ENCODE data around the gene NUP214.

NUP214 gene

GRCh38 chr9:131125288-131126058 lies at the start of gene NUP214:
Gene NUP214, plus strand, starts transcription at chr9:131125586. Its CDS starts 119 bp downstream, at chr9:131125705.
- DNase-seq (ENCODE audit: low read depth in 3 of 3), result peak; percentile 100

- no peak for DNase-seq (ENCODE audit: low read depth in 3 of 3)
Observed at GRCh38 chr9:131076347-131077195, 48.8 kb upstream of the NUP214 start.

GRCh38 chr9:131078427-131079366 lies 46.7 kb upstream of the NUP214 start:
- DNase-seq (ENCODE audit: low read depth in 3 of 3), result no peak

- DNase-seq (ENCODE audit: low read depth in 3 of 3), result no peak
Observed at GRCh38 chr9:131080589-131080988, 44.8 kb upstream of the NUP214 start.

- no peak for DNase-seq (ENCODE audit: low read depth in 3 of 3)
Observed at GRCh38 chr9:131081868-131082267, 43.5 kb upstream of the NUP214 start.

- DNase-seq (ENCODE audit: low read depth in 3 of 3), result no peak
Observed at GRCh38 chr9:131082774-131083512, 42.4 kb upstream of the NUP214 start.

- DNase-seq (ENCODE audit: low read depth in 3 of 3), result no peak
Observed at GRCh38 chr9:131084661-131085369, 40.6 kb upstream of the NUP214 start.

GRCh38 chr9:131085370-131086122 lies 39.8 kb upstream of the NUP214 start:
- no peak for DNase-seq (ENCODE audit: low read depth in 3 of 3)

- no peak for DNase-seq (ENCODE audit: low read depth in 3 of 3)
Observed at GRCh38 chr9:131087354-131087893, 38.0 kb upstream of the NUP214 start.

- no peak for DNase-seq (ENCODE audit: low read depth in 3 of 3)
Observed at GRCh38 chr9:131090025-131090787, 35.2 kb upstream of the NUP214 start.

GRCh38 chr9:131091352-131091992 lies 33.9 kb upstream of the NUP214 start:
- DNase-seq (ENCODE audit: low read depth in 3 of 3), result no peak

- DNase-seq (ENCODE audit: low read depth in 3 of 3), result no peak
Observed at GRCh38 chr9:131092030-131092429, 33.4 kb upstream of the NUP214 start.

- no peak for DNase-seq (ENCODE audit: low read depth in 3 of 3)
Observed at GRCh38 chr9:131092548-131093440, 32.6 kb upstream of the NUP214 start.

- DNase-seq (ENCODE audit: low read depth in 3 of 3), result no peak
Observed at GRCh38 chr9:131094015-131094414, 31.4 kb upstream of the NUP214 start.

- DNase-seq (ENCODE audit: low read depth in 3 of 3), result no peak
Observed at GRCh38 chr9:131094622-131095021, 30.8 kb upstream of the NUP214 start.

- no peak for DNase-seq (ENCODE audit: low read depth in 3 of 3)
Observed at GRCh38 chr9:131095666-131096268, 29.6 kb upstream of the NUP214 start.
